Stimulated activated CD4-positive, alpha-beta T cell treated with anti-CD3 and anti-CD28 coated beads, Interleukin-1b, Interleukin-23, amount 100 ng/mL, for 1 hour (primary cell): ENCODE measurements around the gene ENDOV.

Experiments
- DNase-seq, 2 donors: peaks; one replicate each; pipeline ENCODE4 v3.0.0-alpha.2; 2020; ENCODE audit warnings: low read depth in 2 of 2

The ENDOV gene

DNA sequence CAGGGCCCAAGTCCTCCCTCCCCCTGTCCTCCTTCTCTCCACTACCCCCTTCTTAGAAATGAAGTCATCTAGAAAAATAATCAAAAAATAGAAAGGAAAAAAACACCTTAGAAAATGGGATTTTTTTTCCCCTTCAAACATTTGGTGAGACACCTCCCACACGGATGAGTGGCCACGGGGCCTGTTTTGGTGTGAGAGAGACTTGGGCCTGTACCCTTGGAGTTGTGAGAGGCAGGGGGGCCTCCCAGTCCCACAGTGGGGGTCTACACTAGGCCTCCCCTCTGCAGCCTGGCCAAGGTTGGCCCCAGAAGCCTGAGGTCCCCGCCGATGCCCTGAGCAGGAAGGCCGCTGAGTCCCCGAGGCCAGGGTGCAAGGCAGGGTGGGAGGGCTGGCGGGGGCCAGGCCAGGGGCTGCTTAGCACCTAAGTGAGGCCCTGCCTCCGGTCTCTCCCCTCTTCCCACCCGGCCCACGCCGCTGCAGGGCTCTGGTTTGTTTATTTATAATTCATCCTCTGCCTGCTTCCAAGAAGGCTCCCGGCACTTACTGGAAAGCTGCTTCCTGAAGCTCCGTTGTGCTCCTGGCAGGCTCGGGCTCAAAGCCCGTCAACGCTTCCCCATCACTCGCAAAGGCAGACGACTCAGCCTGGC, 35.1 kb downstream of the ENDOV start:
- no peak for DNase-seq

- DNase-seq, result no peak
Measured at GRCh38 chr17:80451104-80451775, 36.3 kb downstream of the ENDOV start.

GRCh38 chr17:80452173-80452915, 37.4 kb downstream of the ENDOV start:
- DNase-seq, result no peak

GRCh38 chr17:80453126-80453997, 38.4 kb downstream of the ENDOV start:
- DNase-seq, result no peak

GRCh38 chr17:80453998-80454556, 39.1 kb downstream of the ENDOV start:
- DNase-seq, result no peak

DNA sequence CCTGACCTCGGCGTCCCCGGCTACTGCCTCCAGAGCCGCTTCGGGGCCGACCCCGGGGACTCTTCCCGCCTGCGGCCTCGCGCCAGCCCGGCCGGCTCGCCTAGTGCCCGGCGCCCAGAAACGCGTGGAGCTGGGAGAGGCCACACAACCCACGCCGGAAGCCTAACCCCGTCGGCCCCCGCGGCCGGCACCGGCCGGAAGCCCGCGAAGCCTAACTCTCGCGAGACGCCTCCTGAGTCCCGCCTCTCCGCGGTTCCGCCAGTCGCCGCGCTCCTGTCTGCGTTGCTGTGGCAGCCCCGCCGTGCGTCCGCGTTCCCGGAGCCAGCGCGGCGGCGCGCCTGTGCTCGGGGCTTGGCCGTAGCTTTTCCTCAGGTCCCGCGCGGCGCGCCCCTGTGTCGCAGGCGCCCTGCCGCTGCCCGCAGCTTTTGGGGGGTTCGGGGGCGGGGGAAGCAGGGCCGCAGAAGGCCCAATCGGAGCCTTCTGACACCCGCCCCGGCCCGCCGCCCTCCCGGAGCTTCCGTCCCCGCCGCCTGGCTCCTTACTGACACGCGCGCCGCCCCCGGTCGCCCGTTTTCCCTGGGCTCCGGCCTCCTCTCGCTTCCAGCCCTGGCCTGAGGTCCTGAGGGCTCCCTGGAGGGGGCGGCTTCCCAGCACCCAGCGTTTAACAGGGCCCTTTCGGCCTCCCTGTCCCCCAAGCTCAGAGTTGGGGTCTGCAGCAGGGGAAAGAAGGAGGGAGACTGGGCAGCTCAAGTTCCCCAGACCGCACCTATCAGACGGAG, 39.8 kb downstream of the ENDOV start:
- DNase-seq, result peak; percentile 86 to 91

DNA sequence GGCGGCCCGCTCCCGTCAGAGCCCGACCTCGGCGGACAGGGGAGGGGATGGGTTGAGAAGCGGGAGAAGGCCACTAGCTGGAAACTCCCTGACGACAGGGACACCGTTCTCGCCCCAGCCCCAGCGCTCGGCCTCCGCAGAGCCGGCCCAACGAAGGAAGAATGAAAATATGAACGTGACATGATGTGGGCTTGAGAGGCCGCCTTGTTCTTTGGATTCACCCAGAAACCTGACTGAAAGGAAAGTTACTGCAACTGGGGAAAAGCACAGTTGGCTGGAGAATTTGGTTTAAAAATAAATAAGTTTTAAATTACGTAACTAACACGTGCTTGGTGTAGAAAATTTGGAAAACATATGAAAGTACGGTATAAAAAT, 40.4 kb downstream of the ENDOV start:
- DNase-seq, result no peak

GRCh38 chr17:80455784-80456183, 40.8 kb downstream of the ENDOV start:
- DNase-seq, result no peak

GRCh38 chr17:80456465-80457235, 41.7 kb downstream of the ENDOV start:
- no peak for DNase-seq

DNA sequence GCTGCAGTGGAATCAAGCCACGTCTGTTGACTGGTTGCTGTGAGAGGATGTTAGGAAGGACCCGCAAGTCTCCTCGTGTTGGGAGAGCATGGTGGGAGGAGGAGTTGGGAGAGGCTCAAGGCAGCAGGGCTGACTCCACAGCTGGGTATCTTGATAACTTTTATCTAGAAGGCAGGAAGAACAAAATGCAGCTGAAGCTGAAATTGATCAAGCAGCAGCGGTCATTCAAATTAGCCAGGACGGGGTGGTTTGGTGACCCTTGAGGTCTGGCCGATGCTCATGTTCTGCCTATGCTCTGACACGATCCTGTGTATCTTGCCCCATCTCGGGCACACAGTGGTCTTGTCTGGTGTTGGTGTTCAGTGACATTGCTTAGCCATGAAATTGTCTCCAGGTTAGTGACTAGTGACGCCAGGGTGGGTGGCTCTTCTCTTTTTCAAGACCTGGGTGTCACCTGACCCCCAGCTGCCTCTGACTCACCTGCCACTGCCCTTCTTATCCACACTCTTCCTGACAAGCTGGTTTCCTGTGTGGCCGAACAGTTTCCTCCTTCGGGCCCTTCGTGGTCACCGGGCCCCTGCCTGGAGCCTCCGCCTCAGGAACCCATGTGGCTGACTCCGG, 42.4 kb downstream of the ENDOV start:
- no peak for DNase-seq

DNA sequence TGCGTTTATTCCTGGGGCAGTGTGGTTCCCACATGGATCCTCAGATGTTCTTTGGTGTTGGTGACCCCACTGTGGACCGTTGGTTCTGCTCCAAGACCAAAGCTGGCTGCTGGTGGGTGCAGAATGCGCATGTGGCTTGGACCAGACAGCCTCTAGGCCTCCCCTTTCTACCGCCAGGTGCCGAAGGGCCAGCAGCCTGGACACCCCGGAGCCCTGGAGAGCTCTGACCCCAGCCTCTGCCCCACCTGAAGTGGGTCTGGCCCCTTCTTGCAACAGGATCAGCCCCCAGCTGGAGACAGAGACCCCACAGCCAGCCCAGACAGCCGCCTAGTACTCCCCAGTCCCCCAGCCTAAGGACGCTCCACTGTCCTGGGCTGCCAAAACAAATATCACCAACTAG, 43.0 kb downstream of the ENDOV start:
- DNase-seq, result no peak

DNA sequence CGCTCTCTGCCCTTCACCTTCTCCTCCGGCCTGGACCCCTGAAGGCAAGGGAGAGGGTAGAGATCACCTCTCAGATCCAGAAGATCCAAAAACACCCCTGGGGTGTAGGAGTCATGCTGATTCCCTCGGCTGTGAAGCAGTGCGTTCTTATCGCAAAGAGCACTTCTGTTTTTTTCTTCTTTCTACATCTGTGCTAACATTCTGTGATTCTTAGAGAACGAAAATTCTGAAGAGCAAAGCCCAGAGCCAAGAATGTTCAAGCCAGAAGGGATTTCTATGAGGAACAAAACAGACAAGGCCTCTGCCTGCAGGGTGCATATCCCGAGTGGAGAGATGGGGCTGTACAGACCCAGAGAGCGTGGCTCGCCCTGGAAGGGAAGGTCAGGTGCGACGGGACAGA, 44.3 kb downstream of the ENDOV start:
- no peak for DNase-seq

DNA sequence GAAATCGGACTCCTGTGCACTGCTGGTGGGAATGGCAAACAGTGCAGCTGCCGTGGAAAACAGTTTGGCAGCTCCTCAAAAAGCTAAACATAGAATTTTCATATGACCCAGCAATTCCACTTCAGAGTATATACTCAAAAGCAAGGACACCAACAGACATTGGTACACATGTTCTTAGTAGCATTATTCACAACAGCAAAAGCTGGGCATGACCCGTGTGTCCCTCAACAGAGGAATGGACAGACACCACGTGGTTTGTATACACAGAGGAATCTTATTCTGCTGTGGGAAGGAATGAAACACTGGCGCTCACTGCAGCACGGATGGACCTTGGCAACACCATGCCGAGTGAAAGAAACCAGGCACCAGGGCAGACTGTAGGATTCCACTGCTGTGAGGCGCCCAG, 45.5 kb downstream of the ENDOV start:
- DNase-seq, result no peak

- DNase-seq, result no peak
Measured at GRCh38 chr17:80461528-80462160, 46.7 kb downstream of the ENDOV start.

- DNase-seq, result no peak
Measured at GRCh38 chr17:80463784-80464400, 48.9 kb downstream of the ENDOV start.

- DNase-seq, result no peak
Measured at GRCh38 chr17:80464486-80464885, 49.5 kb downstream of the ENDOV start.

DNA sequence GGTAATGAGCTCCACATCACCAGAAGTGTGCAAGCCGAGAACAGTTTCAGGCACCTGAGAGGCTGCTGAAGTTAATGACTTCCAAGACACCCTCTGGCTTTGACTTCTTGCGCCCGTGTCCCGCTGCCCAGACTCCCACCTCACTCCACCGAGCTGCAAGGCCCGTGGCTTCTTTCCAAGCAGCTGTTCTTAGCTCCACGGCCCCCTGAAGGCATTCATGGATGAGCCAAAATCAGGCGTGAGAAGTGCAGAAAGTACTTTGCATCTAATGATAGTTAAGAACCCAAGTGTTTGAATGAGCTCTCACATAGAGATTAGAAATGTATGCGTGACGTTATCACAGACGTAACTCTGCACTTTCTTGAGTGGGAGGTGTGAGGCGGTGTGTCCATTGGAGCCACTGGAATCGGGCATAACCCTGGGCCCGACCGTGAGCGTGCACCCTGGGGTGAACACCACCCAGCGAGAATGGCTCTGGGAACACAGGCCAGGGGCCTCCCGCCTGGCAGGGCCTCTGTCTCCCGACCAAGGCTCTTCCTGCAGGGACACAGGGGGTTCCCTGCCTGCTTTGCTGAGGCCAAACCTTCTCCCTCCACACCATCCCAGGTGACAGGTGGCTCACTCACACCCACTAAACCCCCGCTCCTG, 50.5 kb downstream of the ENDOV start:
- DNase-seq, result no peak

GRCh38 chr17:80466188-80466705, 51.3 kb downstream of the ENDOV start:
- DNase-seq, result no peak
